HEK293 (cell line): ENCODE results near the gene SP6.
A peak's percentile ranks its signal among the peaks of the same experiment; 100 is the strongest.

Source experiments
- CTCF ChIA-PET: fragments of 350-600 bp; formaldehyde crosslinking; extraction: SDS; loops from one replicate; lab custom pipeline; 2021; ENCODE audit warnings: antibody characterized with exemption; lab: Yijun Ruan, JAX
- POLR2A ChIA-PET: fragments of 300-600 bp; formaldehyde crosslinking; extraction: SDS; loops from one replicate; lab custom pipeline; 2020; ENCODE audit warnings: antibody characterized with exemption, inconsistent platforms; lab: Yijun Ruan, JAX
- H3K27ac ChIP-seq: fragments of 200-500 bp; sonication (Bioruptor generic); 2 replicates; pipeline ENCODE4 v1.5.1; 2014; ENCODE audit warnings: low read depth, low read length, control low read depth, inconsistent platforms; ENCODE audit errors: extremely low read depth
- H3K36me3 ChIP-seq, 2 experiments: fragments of 200-500 bp in 1 of 2; sonication (Bioruptor generic) in 1 of 2; 1 replicate in 1 of 2; 2 replicates in 1 of 2; pipeline ENCODE4 v1.5.1; 2014 to 2017; ENCODE audit warnings: inconsistent platforms in 2 of 2, low read length in 2 of 2; ENCODE audit not compliant: control insufficient read depth in 2 of 2, insufficient read depth in 1 of 2
- H3K4me1 ChIP-seq: fragments of 200-500 bp; sonication (Bioruptor generic); 2 replicates; pipeline ENCODE4 v1.5.1; 2014; ENCODE audit warnings: mild to moderate bottlenecking, low read length, inconsistent platforms; ENCODE audit not compliant: control insufficient read depth, insufficient read depth
- H3K4me3 ChIP-seq: 2 replicates; pipeline ENCODE4 v1.5.1; 2011; ENCODE audit warnings: low read depth, mild to moderate bottlenecking, control low read depth, low read length, moderate library complexity
- H3K9me3 ChIP-seq: fragments of 200-500 bp; sonication (Bioruptor generic); 2 replicates; pipeline ENCODE4 v1.5.1; 2014; ENCODE audit warnings: low read depth, low read length, inconsistent platforms; ENCODE audit not compliant: control insufficient read depth, insufficient read depth
- GLI4 ChIP-seq: fragments of 450-650 bp; formaldehyde crosslinking; IDR thresholded peaks from 2 replicates; pipeline ENCODE4 v1.5.1; 2016; ENCODE audit warnings: missing biosample characterization, missing genetic modification characterization
- GLIS1 ChIP-seq: fragments of 450-650 bp; formaldehyde crosslinking; IDR thresholded peaks from 2 replicates; pipeline ENCODE4 v1.5.1; 2016; ENCODE audit warnings: missing biosample characterization, missing genetic modification characterization
- GLIS2 ChIP-seq: fragments of 450-650 bp; formaldehyde crosslinking; IDR thresholded peaks from 2 replicates; pipeline ENCODE4 v1.5.1; 2016; ENCODE audit warnings: missing biosample characterization, missing genetic modification characterization
- OVOL3 ChIP-seq: fragments of 450-650 bp; formaldehyde crosslinking; IDR thresholded peaks from 2 replicates; pipeline ENCODE4 v1.5.1; 2016; ENCODE audit warnings: missing biosample characterization, missing genetic modification characterization
- SALL2 ChIP-seq: fragments of 450-650 bp; formaldehyde crosslinking; IDR thresholded peaks from 2 replicates; pipeline ENCODE4 v1.5.0; 2017; ENCODE audit warnings: missing biosample characterization, mild to moderate bottlenecking, missing genetic modification characterization, borderline replicate concordance
- WT1 ChIP-seq: fragments of 450-650 bp; formaldehyde crosslinking; IDR thresholded peaks from 2 replicates; pipeline ENCODE4 v1.5.1; 2016; ENCODE audit warnings: missing biosample characterization, missing genetic modification characterization
- ZBTB20 ChIP-seq: fragments of 450-650 bp; formaldehyde crosslinking; IDR thresholded peaks from 2 replicates; pipeline ENCODE4 v1.5.1; 2016; ENCODE audit warnings: missing biosample characterization, missing genetic modification characterization
- ZFHX2 ChIP-seq: fragments of 450-650 bp; formaldehyde crosslinking; conservative IDR thresholded peaks from 2 replicates; pipeline ENCODE4 v1.5.1; 2016; ENCODE audit warnings: missing biosample characterization, missing genetic modification characterization
- ZFP69B ChIP-seq: fragments of 450-650 bp; formaldehyde crosslinking; IDR thresholded peaks from 2 replicates; pipeline ENCODE4 v1.5.1; 2016; ENCODE audit warnings: missing biosample characterization, missing genetic modification characterization
- ZIC2 ChIP-seq: fragments of 450-650 bp; formaldehyde crosslinking; IDR thresholded peaks from 2 replicates; pipeline ENCODE4 v1.5.1; 2016; ENCODE audit warnings: missing biosample characterization, missing genetic modification characterization
- ZNF132 ChIP-seq: fragments of 450-650 bp; formaldehyde crosslinking; IDR thresholded peaks from 2 replicates; pipeline ENCODE4 v1.5.1; 2017; ENCODE audit warnings: missing biosample characterization, missing genetic modification characterization, borderline replicate concordance
- ZNF184 ChIP-seq: fragments of 450-650 bp; IDR thresholded peaks from 2 replicates; pipeline ENCODE4 v1.5.1; 2018; ENCODE audit warnings: missing biosample characterization, mild to moderate bottlenecking, missing genetic modification characterization
- ZNF221 ChIP-seq: fragments of 450-650 bp; formaldehyde crosslinking; IDR thresholded peaks from 2 replicates; pipeline ENCODE4 v1.5.1; 2017; ENCODE audit warnings: missing biosample characterization, missing genetic modification characterization, borderline replicate concordance
- ZNF473 ChIP-seq: fragments of 450-650 bp; formaldehyde crosslinking; IDR thresholded peaks from 2 replicates; pipeline ENCODE4 v1.5.1; 2017; ENCODE audit warnings: missing biosample characterization, missing genetic modification characterization
- ZNF555 ChIP-seq: fragments of 450-650 bp; formaldehyde crosslinking; conservative IDR thresholded peaks from 2 replicates; pipeline ENCODE4 v1.5.1; 2017; ENCODE audit warnings: missing biosample characterization, mild to moderate bottlenecking, missing genetic modification characterization, inconsistent platforms
- ZNF585B ChIP-seq: fragments of 450-650 bp; formaldehyde crosslinking; IDR thresholded peaks from 2 replicates; pipeline ENCODE4 v1.5.1; 2016; ENCODE audit warnings: missing biosample characterization, missing genetic modification characterization
- ZNF660 ChIP-seq: fragments of 450-650 bp; IDR thresholded peaks from 2 replicates; pipeline ENCODE4 v1.5.1; 2018; ENCODE audit warnings: missing biosample characterization, mild to moderate bottlenecking, missing genetic modification characterization
- ZNF664 ChIP-seq: fragments of 450-650 bp; formaldehyde crosslinking; IDR thresholded peaks from 2 replicates; pipeline ENCODE4 v1.5.1; 2016; ENCODE audit warnings: missing biosample characterization, missing genetic modification characterization
- ZNF777 ChIP-seq: fragments of 450-650 bp; formaldehyde crosslinking; IDR thresholded peaks from 2 replicates; pipeline ENCODE4 v1.5.1; 2017; ENCODE audit warnings: missing biosample characterization, missing genetic modification characterization, borderline replicate concordance
- ZNF792 ChIP-seq: fragments of 450-650 bp; formaldehyde crosslinking; IDR thresholded peaks from 2 replicates; pipeline ENCODE4 v1.5.1; 2016; ENCODE audit warnings: missing biosample characterization, missing genetic modification characterization
- ZNF830 ChIP-seq: fragments of 450-650 bp; IDR thresholded peaks from 2 replicates; pipeline ENCODE4 v1.5.0; 2018; ENCODE audit warnings: missing biosample characterization, missing genetic modification characterization, low read depth, mild to moderate bottlenecking, moderate library complexity
- TF ChIP-seq, protein P1 (sequence below): fragments of 450-650 bp; formaldehyde crosslinking; IDR thresholded peaks from 2 replicates; pipeline ENCODE4 v1.5.1; 2016; ENCODE audit warnings: missing biosample characterization, missing genetic modification characterization
- TF ChIP-seq, protein P2 (sequence below): fragments of 450-650 bp; formaldehyde crosslinking; IDR thresholded peaks from 2 replicates; pipeline ENCODE4 v1.5.1; 2016; ENCODE audit warnings: missing biosample characterization, missing genetic modification characterization

Gene SP6

DNA sequence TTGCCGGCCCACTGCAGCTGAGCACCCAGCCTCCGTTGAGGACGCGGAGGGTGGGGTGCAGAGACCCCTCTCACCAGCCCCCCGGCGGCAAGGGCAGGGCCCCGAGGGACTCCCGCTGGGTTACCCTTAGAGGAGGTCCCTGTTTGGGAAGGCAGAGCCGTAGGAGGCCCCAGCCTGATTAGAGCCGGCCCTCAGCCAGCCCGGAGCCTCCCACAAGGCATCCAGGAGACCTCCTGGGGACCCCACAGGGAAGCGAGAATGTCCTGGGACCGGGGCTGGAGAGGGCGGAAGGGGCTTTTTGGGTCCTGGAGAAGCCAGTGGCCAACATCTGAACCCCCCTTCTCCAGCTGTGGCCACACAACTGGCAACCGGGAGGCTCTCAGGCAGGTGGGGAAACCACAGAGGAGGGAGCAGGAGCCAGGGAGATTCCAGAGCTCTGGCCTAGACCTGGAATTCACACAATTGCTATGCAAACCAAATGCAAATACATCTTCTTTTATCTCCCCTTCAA, 21.7 kb upstream of the SP6 start:
- TF ChIP-seq ZIC2 (tag by site-specific recombination) = peak; percentile 85
- peak; percentile 98 for TF ChIP-seq GLIS1 (tag by site-specific recombination)
- peak; percentile 28; the same call in 1 of the 2 replicates for TF ChIP-seq GLIS2 (tag by site-specific recombination)
- TF ChIP-seq ZNF132 = no peak
- H3K27ac ChIP-seq = no peak overlapping the region
- CTCF ChIA-PET = interaction anchor here (0.6 to 3.6 kb wide), 3 partner anchors 18 to 137 kb away, joined by 3 to 28 read pairs (median 3); no protein-coding TSS in a partner anchor
- H3K36me3 ChIP-seq = no peaks in the 10 kb centered on the region
- POLR2A ChIA-PET = no interaction called here
- no peak overlapping the region for H3K4me3 ChIP-seq
- no peaks in the 10 kb centered on the region for H3K9me3 ChIP-seq
- no peaks in the 10 kb centered on the region for H3K4me1 ChIP-seq

DNA sequence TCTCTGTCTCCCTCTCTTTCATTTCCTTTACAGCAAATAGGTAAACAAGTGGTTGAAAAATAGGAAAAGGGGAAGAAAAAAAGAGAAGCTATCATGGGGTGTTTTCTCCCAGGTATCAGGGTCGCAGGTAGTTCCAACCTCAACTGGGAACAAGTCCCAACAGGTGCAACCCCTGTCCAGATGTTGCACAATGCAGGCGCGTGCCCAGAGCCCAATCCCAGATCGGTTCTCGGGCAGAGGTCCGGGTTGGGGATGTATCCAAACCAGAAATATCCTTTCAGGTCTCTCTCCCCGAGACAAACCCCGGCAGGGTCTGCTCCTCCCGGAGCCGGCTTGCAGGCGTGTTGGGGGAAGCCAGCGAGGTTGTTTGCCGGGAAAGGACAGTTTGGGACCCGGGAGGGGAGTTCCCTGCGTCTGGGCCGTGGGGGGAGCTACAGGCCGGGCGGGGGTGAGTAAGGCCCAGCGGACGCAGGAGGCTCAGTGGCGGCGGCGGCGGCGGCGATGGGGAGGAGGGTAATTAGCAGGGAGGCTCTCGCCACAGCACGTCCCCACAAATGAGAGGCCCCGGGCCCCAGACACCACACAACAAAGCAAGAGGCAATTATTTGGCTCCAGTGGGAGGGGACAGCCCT, 21.2 kb upstream of the SP6 start:
- CTCF ChIA-PET = interaction anchor here (0.7 to 3.6 kb wide), 5 partner anchors 9 to 140 kb away, joined by 3 to 28 read pairs (median 4); partner anchors contain the start of gene SCRN2
- Histone ChIP-seq H3K9me3 (no peaks in the 10 kb centered on the region), H3K27ac (no peak overlapping the region), H3K4me1 (no peaks in the 10 kb centered on the region)
- TF ChIP-seq GLIS1 (tag by site-specific recombination) (no peak), ZNF221 (tag by site-specific recombination) (no peak), ZBTB20 (no peak), ZNF184 (tag by site-specific recombination) (no peak)
- TF ChIP-seq, all 188 proteins: peak for 0
- no peak overlapping the region for H3K4me3 ChIP-seq
- no peaks in the 10 kb centered on the region for H3K36me3 ChIP-seq
- POLR2A ChIA-PET = interaction anchor here (0.7 kb wide), 2 partner anchors 51 to 132 kb away, joined by 3 to 4 read pairs; partner anchors contain the start of gene OSBPL7

DNA sequence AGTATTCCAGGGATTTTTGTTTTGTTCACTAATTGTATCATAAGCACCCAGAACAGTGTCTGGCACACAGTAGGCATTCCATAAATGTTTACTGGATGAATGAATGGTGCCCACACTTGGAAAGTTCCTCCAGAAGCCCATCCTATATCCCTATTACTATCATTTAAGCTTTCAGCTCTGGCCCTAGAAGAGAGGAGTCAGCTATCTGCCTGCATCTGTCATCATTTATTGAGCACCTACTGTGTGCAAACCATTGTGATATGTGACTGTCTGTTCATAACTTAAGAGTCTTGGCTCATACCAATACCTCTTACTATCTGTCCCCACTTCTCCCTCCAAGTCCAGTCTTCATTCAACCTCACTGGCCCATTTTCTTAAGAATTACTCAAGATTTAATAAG, 20.1 kb upstream of the SP6 start:
- TF ChIP-seq ZNF792 (tag by site-specific recombination) = peak; percentile 52; the same call in 1 of the 2 replicates
- no peak for TF ChIP-seq OVOL3 (tag by site-specific recombination)
- ChIA-PET POLR2A (no interaction called here), CTCF (interaction anchor here (0.6 to 3.6 kb wide), 7 partner anchors 8 to 141 kb away, joined by 3 to 28 read pairs (median 4); partner anchors contain the start of gene SCRN2)
- no peaks in the 10 kb centered on the region for H3K9me3 ChIP-seq
- no peak overlapping the region for H3K27ac ChIP-seq
- no peaks in the 10 kb centered on the region for H3K36me3 ChIP-seq
- H3K4me3 ChIP-seq = no peak overlapping the region
- H3K4me1 ChIP-seq = no peaks in the 10 kb centered on the region

DNA sequence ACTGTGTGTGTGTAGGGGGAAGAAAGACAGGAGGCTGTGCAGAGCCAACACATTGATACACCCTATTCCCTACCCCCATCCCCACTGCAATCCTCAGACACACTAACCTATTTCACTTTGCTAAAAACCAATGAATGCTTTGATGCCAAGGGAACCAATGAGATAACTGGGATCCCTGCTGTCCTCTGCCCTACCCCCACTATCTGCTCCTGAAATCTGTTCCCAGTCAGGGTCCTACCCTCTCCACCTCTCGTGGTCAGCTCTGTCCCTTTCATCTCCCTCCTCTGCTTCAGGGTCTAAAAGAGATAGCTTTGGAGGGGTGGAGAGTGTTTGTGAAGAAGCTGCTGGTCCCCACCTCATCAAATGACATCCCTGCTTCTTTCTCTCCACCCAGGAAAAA, 19.1 kb upstream of the SP6 start:
- CTCF ChIA-PET = interaction anchor here (0.6 to 2.4 kb wide), 8 partner anchors 18 to 152 kb away, joined by 3 to 18 read pairs (median 5); partner anchors contain the start of genes SCRN2 and SP6
- H3K27ac ChIP-seq = no peak overlapping the region
- no peak overlapping the region for H3K4me3 ChIP-seq
- H3K9me3 ChIP-seq = no peaks in the 10 kb centered on the region
- POLR2A ChIA-PET = interaction anchor here (0.6 kb wide), 1 partner anchor 25 kb away, joined by 6 read pairs; no protein-coding TSS in a partner anchor
- H3K4me1 ChIP-seq = no peaks in the 10 kb centered on the region
- H3K36me3 ChIP-seq = no peaks in the 10 kb centered on the region
- TF ChIP-seq ZNF777 (no peak), ZNF664 (tag by site-specific recombination) (no peak), ZNF585B (tag by site-specific recombination) (no peak), ZNF555 (tag by site-specific recombination) (no peak), SALL2 (tag by site-specific recombination) (no peak), ZFP69B (tag by site-specific recombination) (no peak), GLI4 (no peak), ZFHX2 (no peak), ZNF660 (no peak), ZNF830 (tag by site-specific recombination) (no peak), ZNF473 (tag by site-specific recombination) (no peak), WT1 (tag by site-specific recombination) (no peak)
- TF ChIP-seq, protein P1, sequence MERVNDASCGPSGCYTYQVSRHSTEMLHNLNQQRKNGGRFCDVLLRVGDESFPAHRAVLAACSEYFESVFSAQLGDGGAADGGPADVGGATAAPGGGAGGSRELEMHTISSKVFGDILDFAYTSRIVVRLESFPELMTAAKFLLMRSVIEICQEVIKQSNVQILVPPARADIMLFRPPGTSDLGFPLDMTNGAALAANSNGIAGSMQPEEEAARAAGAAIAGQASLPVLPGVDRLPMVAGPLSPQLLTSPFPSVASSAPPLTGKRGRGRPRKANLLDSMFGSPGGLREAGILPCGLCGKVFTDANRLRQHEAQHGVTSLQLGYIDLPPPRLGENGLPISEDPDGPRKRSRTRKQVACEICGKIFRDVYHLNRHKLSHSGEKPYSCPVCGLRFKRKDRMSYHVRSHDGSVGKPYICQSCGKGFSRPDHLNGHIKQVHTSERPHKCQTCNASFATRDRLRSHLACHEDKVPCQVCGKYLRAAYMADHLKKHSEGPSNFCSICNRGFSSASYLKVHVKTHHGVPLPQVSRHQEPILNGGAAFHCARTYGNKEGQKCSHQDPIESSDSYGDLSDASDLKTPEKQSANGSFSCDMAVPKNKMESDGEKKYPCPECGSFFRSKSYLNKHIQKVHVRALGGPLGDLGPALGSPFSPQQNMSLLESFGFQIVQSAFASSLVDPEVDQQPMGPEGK = no peak
- TF ChIP-seq, protein P2, sequence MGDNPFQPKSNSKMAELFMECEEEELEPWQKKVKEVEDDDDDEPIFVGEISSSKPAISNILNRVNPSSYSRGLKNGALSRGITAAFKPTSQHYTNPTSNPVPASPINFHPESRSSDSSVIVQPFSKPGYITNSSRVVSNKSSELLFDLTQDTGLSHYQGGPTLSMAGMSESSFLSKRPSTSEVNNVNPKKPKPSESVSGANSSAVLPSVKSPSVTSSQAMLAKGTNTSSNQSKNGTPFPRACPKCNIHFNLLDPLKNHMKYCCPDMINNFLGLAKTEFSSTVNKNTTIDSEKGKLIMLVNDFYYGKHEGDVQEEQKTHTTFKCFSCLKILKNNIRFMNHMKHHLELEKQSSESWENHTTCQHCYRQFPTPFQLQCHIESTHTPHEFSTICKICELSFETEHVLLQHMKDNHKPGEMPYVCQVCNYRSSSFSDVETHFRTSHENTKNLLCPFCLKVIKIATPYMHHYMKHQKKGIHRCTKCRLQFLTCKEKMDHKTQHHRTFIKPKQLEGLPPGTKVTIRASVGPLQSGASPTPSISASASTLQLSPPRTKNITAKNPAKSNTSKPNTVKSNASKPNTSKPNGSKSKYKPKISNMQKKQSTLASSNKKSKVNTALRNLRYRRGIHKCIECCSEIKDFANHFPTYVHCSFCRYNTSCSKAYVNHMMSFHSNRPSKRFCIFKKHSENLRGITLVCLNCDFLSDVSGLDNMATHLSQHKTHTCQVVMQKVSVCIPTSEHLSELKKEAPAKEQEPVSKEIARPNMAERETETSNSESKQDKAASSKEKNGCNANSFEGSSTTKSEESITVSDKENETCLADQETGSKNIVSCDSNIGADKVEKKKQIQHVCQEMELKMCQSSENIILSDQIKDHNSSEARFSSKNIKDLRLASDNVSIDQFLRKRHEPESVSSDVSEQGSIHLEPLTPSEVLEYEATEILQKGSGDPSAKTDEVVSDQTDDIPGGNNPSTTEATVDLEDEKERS = no peak
